Chondrocyte (in vitro differentiated cells): ENCODE measurements around the gene IL36RN. TPM values are rescaled to one million over a fixed set of nuclear protein-coding genes. Genes with fewer than 3 reads are reported as not detected.

Source experiments
- DNase-seq: peaks from one replicate; pipeline ENCODE4 v3.0.0; 2021; ENCODE audit warnings: mixed read lengths, low spot score
- H3K27ac Mint-ChIP-seq: one replicate; pipeline ENCODE4 v1.8.0; 2021; ENCODE audit warnings: mild to moderate bottlenecking, moderate library complexity, mixed read lengths; ENCODE audit not compliant: unreplicated experiment
- H3K27me3 Mint-ChIP-seq: 2 replicates; pipeline ENCODE4 v1.8.0; 2021; ENCODE audit warnings: low read depth, mixed read lengths
- H3K36me3 Mint-ChIP-seq: 2 replicates; pipeline ENCODE4 v1.8.0; 2021; ENCODE audit warnings: low read depth, mixed read lengths
- H3K4me1 Mint-ChIP-seq: 2 replicates; pipeline ENCODE4 v1.8.0; 2021; ENCODE audit warnings: low read depth, mild to moderate bottlenecking, mixed read lengths
- H3K4me3 Mint-ChIP-seq: one replicate; pipeline ENCODE4 v1.8.0; 2021; ENCODE audit warnings: mild to moderate bottlenecking, moderate library complexity, mixed read lengths; ENCODE audit not compliant: unreplicated experiment
- H3K9me3 Mint-ChIP-seq: 2 replicates; pipeline ENCODE4 v1.8.0; 2021; ENCODE audit warnings: low read depth, mixed read lengths
- total RNA-seq: library from RNA; stranded (reverse); gene quantifications from 3 replicates; pipeline ENCODE4 v1.2.1, GENCODE V29; 2021
- TF ChIP-seq, protein P1 (sequence below): fragments of 200-600 bp; sonication (generic); IDR thresholded peaks from 2 replicates; pipeline ENCODE4 v1.5.0; 2021; ENCODE audit warnings: antibody characterized with exemption, mild to moderate bottlenecking, moderate library complexity

Gene IL36RN
- total RNA-seq, 1 donor from 2014 or later: not detected

- peaks cover 58% of the 10 kb centered on the region for H3K27me3 Mint-ChIP-seq
- TF ChIP-seq, protein P1, sequence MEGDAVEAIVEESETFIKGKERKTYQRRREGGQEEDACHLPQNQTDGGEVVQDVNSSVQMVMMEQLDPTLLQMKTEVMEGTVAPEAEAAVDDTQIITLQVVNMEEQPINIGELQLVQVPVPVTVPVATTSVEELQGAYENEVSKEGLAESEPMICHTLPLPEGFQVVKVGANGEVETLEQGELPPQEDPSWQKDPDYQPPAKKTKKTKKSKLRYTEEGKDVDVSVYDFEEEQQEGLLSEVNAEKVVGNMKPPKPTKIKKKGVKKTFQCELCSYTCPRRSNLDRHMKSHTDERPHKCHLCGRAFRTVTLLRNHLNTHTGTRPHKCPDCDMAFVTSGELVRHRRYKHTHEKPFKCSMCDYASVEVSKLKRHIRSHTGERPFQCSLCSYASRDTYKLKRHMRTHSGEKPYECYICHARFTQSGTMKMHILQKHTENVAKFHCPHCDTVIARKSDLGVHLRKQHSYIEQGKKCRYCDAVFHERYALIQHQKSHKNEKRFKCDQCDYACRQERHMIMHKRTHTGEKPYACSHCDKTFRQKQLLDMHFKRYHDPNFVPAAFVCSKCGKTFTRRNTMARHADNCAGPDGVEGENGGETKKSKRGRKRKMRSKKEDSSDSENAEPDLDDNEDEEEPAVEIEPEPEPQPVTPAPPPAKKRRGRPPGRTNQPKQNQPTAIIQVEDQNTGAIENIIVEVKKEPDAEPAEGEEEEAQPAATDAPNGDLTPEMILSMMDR: no peak
Measured at GRCh38 chr2:113021312-113021711, 37.7 kb upstream of the IL36RN start.

GRCh38 chr2:113024764-113025163 lies 34.2 kb upstream of the IL36RN start:
- H3K27me3 Mint-ChIP-seq: peaks cover 59% of the 10 kb centered on the region

More at GRCh38 chr2:113021312-113021711, 37.7 kb upstream of the IL36RN start:
- no peaks in the 10 kb centered on the region for H3K36me3 Mint-ChIP-seq
- no peak overlapping the region for H3K27ac Mint-ChIP-seq
- no peaks in the 10 kb centered on the region for H3K4me1 Mint-ChIP-seq
- no peak overlapping the region for H3K4me3 Mint-ChIP-seq
- no peak for DNase-seq
- H3K9me3 Mint-ChIP-seq: peaks cover 8% of the 10 kb centered on the region

DNA sequence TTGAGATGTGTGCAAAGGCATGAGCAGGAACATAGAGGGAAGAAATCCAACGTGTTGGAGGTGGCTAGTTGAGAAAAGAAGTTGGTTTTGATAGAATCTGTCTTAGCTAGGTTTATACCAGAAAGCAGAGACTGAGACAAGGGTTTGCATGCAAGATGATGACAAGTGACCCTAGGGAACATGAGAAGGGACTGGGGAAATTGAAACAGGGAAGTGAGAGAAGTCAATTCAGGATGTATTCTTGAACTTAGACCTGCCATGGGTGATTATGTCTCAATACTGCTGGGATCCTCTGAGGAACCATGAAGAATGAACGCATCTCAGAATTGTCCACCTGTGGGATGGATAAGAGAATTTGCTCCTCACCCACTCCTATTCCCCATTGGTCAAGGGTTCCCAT lies 33.3 kb upstream of the IL36RN start:
- Mint-ChIP-seq H3K9me3 (no peaks in the 10 kb centered on the region), H3K36me3 (no peaks in the 10 kb centered on the region), H3K27me3 (peaks cover 63% of the 10 kb centered on the region), H3K4me3 (no peak overlapping the region), H3K4me1 (no peaks in the 10 kb centered on the region), H3K27ac (no peak overlapping the region)
- no peak for DNase-seq
- TF ChIP-seq, protein P1: no peak

More at GRCh38 chr2:113024764-113025163, 34.2 kb upstream of the IL36RN start:
- no peaks in the 10 kb centered on the region for H3K4me1 Mint-ChIP-seq
- H3K9me3 Mint-ChIP-seq: no peaks in the 10 kb centered on the region
- H3K36me3 Mint-ChIP-seq: no peaks in the 10 kb centered on the region
- H3K27ac Mint-ChIP-seq: no peak overlapping the region
- TF ChIP-seq, protein P1: no peak
- H3K4me3 Mint-ChIP-seq: no peak overlapping the region
- no peak for DNase-seq

DNA sequence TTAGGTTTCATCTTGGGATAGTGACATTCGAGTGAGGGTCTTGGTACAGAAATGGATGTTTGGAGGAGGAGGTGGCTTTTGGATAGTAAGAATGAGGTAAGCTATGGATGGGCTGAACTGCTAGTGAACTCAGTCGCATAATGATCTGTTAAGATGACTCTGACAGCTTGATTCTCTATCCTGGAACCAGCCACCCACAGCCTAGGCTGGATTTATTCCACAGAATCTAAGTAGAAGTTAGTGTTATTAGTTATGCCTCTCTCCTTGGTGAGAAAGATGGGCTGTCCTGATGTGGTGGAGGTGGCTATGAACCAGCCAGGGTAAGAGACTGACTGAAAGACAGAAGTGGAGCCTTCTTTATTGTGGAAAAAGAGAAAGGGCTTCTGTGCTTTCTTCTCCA lies 31.3 kb upstream of the IL36RN start:
- Mint-ChIP-seq H3K27ac (no peak overlapping the region), H3K27me3 (peaks cover 73% of the 10 kb centered on the region), H3K4me3 (no peak overlapping the region), H3K36me3 (no peaks in the 10 kb centered on the region), H3K4me1 (no peaks in the 10 kb centered on the region), H3K9me3 (no peaks in the 10 kb centered on the region)
- TF ChIP-seq, protein P1: no peak
- no peak for DNase-seq

- no peak overlapping the region for H3K4me3 Mint-ChIP-seq
- no peak overlapping the region for H3K27ac Mint-ChIP-seq
- DNase-seq: no peak
- H3K27me3 Mint-ChIP-seq: peaks cover 75% of the 10 kb centered on the region
- H3K36me3 Mint-ChIP-seq: no peaks in the 10 kb centered on the region
- H3K9me3 Mint-ChIP-seq: no peaks in the 10 kb centered on the region
- H3K4me1 Mint-ChIP-seq: no peaks in the 10 kb centered on the region
- TF ChIP-seq, protein P1: no peak
Measured at GRCh38 chr2:113028112-113028511, 30.9 kb upstream of the IL36RN start.
